SK-N-SH treated with all-trans-retinoic acid at 6 μM for 48 hours (cell line): ENCODE results near the gene RNPEPL1.
"Not testable (repeated sequence)": the region's sequence is repeated elsewhere in the genome, so short reads cannot be mapped to it uniquely, and the experiment has no call there.

Experiments
- ATAC-seq: fragments of 200-7000 bp; cut with Tn5 transposase; 3 replicates; pipeline ENCODE4 v1.9.1; 2020; ENCODE audit warnings: mild to moderate bottlenecking, moderate library complexity
- ARNTL ChIP-seq: fragments of 450-650 bp; formaldehyde crosslinking; IDR thresholded peaks from 2 replicates; pipeline ENCODE4 v1.5.0; 2020; ENCODE audit warnings: low read depth, mild to moderate bottlenecking, moderate library complexity, borderline replicate concordance
- BACH2 ChIP-seq: fragments of 250-450 bp; sonication (Bioruptor Pico); IDR thresholded peaks from 2 replicates; pipeline ENCODE4 v1.9.0; 2021; ENCODE audit warnings: mild to moderate bottlenecking, borderline replicate concordance
- CSDC2 ChIP-seq: fragments of 250-450 bp; sonication (Bioruptor Pico); IDR thresholded peaks from 2 replicates; pipeline ENCODE4 v1.5.0; 2020; ENCODE audit warnings: mild to moderate bottlenecking, moderate library complexity
- ESRRG ChIP-seq: fragments of 250-450 bp; sonication (Bioruptor Pico); IDR thresholded peaks from 2 replicates; pipeline ENCODE4 v1.6.1; 2021; ENCODE audit warnings: mild to moderate bottlenecking
- GLIS3 ChIP-seq: fragments of 250-450 bp; sonication (Bioruptor Pico); IDR thresholded peaks from 2 replicates; pipeline ENCODE4 v1.5.0; 2020; ENCODE audit warnings: mild to moderate bottlenecking, moderate library complexity
- ISL1 ChIP-seq: fragments of 250-450 bp; sonication (Bioruptor Pico); IDR thresholded peaks from 2 replicates; pipeline ENCODE4 v2.1.2; 2022; ENCODE audit warnings: mild to moderate bottlenecking, moderate library complexity
- PPARA ChIP-seq: fragments of 250-450 bp; sonication (Bioruptor Pico); IDR thresholded peaks from 2 replicates; pipeline ENCODE4 v1.5.0; 2020; ENCODE audit warnings: mild to moderate bottlenecking, borderline replicate concordance
- RARB ChIP-seq: fragments of 250-450 bp; sonication (Bioruptor Pico); IDR thresholded peaks from 2 replicates; pipeline ENCODE4 v1.8.0; 2021; ENCODE audit warnings: mild to moderate bottlenecking, moderate library complexity
- SNAI2 ChIP-seq: fragments of 250-450 bp; sonication (Bioruptor Pico); IDR thresholded peaks from 2 replicates; pipeline ENCODE4 v1.5.0; 2020; ENCODE audit warnings: mild to moderate bottlenecking, moderate library complexity
- TCF4 ChIP-seq: fragments of 250-450 bp; sonication (Bioruptor Pico); IDR thresholded peaks from 2 replicates; pipeline ENCODE4 v1.8.0; 2021; ENCODE audit warnings: mild to moderate bottlenecking, moderate library complexity, borderline replicate concordance
- TOX ChIP-seq: fragments of 250-450 bp; sonication (Bioruptor Pico); IDR thresholded peaks from 2 replicates; pipeline ENCODE4 v1.8.0; 2021; ENCODE audit warnings: mild to moderate bottlenecking, moderate library complexity, borderline replicate concordance
- ZC3H10 ChIP-seq: fragments of 250-450 bp; sonication (Bioruptor Pico); IDR thresholded peaks from 2 replicates; pipeline ENCODE4 v1.5.1; 2021; ENCODE audit warnings: mild to moderate bottlenecking, moderate library complexity
- ZFP3 ChIP-seq: fragments of 250-450 bp; sonication (Bioruptor Pico); IDR thresholded peaks from 2 replicates; pipeline ENCODE4 v1.5.0; 2020; ENCODE audit warnings: mild to moderate bottlenecking, moderate library complexity
- ZFP30 ChIP-seq: fragments of 450-650 bp; formaldehyde crosslinking; IDR thresholded peaks from 2 replicates; pipeline ENCODE4 v1.5.0; 2022; ENCODE audit warnings: mild to moderate bottlenecking, moderate library complexity
- ZNF565 ChIP-seq: fragments of 450-650 bp; formaldehyde crosslinking; conservative IDR thresholded peaks from 2 replicates; pipeline ENCODE4 v1.5.0; 2020; ENCODE audit warnings: low read depth, mild to moderate bottlenecking, moderate library complexity
- ZNF70 ChIP-seq: fragments of 450-650 bp; formaldehyde crosslinking; IDR thresholded peaks from 2 replicates; pipeline ENCODE4 v1.5.0; 2020; ENCODE audit warnings: mild to moderate bottlenecking, moderate library complexity
- ZNF8 ChIP-seq: fragments of 450-650 bp; formaldehyde crosslinking; IDR thresholded peaks from 2 replicates; pipeline ENCODE4 v1.5.0; 2020; ENCODE audit warnings: mild to moderate bottlenecking, moderate library complexity
- TF ChIP-seq, protein P1 (sequence below): fragments of 250-450 bp; sonication (Bioruptor Pico); IDR thresholded peaks from 2 replicates; pipeline ENCODE4 v1.8.0; 2021; ENCODE audit warnings: low read depth, mild to moderate bottlenecking, moderate library complexity, borderline replicate concordance
- TF ChIP-seq, protein P2 (sequence below): fragments of 250-450 bp; sonication (Bioruptor Pico); IDR thresholded peaks from 2 replicates; pipeline ENCODE4 v1.5.1; 2021; ENCODE audit warnings: mild to moderate bottlenecking, moderate library complexity
- TF ChIP-seq, protein P3 (sequence below): fragments of 250-450 bp; sonication (Bioruptor Pico); IDR thresholded peaks from 2 replicates; pipeline ENCODE4 v1.5.1; 2020; ENCODE audit warnings: low read depth, mild to moderate bottlenecking, moderate library complexity
- TF ChIP-seq, protein P4 (sequence below): fragments of 250-450 bp; sonication (Bioruptor Pico); IDR thresholded peaks from 2 replicates; pipeline ENCODE4 v1.8.0; 2020; ENCODE audit warnings: mild to moderate bottlenecking, moderate library complexity, borderline replicate concordance

The RNPEPL1 gene

DNA sequence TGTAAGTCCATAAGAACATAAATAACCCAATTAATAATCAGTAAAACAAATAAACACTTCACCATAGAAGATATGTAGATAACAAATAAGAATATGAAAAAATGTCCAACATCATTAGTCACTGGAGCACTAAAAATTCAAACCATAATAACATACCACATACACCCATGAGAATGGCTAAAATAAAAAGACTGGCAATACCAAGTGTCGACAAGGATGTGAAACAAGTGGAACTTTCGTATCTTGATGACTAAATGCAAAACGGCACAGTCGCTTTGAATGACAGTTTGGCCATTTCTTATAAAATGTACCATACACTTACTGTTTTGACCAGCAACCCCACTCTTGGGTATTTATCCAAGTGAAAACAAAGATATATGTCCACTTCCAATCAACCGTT lies 37.2 kb upstream of the RNPEPL1 start:
- ATAC-seq = no peak
- TF ChIP-seq ZC3H10 (CRISPR knock-in tag) = no peak
- no peak for TF ChIP-seq GLIS3 (CRISPR knock-in tag)
- TF ChIP-seq TOX = no peak
- TF ChIP-seq RARB = no peak
- TF ChIP-seq BACH2 (CRISPR knock-in tag) = no peak
- TF ChIP-seq, protein P1, sequence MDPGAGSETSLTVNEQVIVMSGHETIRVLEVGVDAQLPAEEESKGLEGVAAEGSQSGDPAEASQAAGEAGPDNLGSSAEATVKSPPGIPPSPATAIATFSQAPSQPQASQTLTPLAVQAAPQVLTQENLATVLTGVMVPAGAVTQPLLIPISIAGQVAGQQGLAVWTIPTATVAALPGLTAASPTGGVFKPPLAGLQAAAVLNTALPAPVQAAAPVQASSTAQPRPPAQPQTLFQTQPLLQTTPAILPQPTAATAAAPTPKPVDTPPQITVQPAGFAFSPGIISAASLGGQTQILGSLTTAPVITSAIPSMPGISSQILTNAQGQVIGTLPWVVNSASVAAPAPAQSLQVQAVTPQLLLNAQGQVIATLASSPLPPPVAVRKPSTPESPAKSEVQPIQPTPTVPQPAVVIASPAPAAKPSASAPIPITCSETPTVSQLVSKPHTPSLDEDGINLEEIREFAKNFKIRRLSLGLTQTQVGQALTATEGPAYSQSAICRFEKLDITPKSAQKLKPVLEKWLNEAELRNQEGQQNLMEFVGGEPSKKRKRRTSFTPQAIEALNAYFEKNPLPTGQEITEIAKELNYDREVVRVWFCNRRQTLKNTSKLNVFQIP (CRISPR knock-in tag) = no peak
- TF ChIP-seq, protein P2, sequence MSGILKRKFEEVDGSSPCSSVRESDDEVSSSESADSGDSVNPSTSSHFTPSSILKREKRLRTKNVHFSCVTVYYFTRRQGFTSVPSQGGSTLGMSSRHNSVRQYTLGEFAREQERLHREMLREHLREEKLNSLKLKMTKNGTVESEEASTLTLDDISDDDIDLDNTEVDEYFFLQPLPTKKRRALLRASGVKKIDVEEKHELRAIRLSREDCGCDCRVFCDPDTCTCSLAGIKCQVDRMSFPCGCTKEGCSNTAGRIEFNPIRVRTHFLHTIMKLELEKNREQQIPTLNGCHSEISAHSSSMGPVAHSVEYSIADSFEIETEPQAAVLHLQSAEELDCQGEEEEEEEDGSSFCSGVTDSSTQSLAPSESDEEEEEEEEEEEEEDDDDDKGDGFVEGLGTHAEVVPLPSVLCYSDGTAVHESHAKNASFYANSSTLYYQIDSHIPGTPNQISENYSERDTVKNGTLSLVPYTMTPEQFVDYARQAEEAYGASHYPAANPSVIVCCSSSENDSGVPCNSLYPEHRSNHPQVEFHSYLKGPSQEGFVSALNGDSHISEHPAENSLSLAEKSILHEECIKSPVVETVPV (CRISPR knock-in tag) = no peak
- TF ChIP-seq ZNF8 (CRISPR knock-in tag) = no peak
- no peak for TF ChIP-seq ISL1 (CRISPR knock-in tag)
- TF ChIP-seq ZFP30 (CRISPR knock-in tag) = no peak
- no peak for TF ChIP-seq ZFP3 (CRISPR knock-in tag)
- no peak for TF ChIP-seq ARNTL (CRISPR knock-in tag)
- TF ChIP-seq, protein P3, sequence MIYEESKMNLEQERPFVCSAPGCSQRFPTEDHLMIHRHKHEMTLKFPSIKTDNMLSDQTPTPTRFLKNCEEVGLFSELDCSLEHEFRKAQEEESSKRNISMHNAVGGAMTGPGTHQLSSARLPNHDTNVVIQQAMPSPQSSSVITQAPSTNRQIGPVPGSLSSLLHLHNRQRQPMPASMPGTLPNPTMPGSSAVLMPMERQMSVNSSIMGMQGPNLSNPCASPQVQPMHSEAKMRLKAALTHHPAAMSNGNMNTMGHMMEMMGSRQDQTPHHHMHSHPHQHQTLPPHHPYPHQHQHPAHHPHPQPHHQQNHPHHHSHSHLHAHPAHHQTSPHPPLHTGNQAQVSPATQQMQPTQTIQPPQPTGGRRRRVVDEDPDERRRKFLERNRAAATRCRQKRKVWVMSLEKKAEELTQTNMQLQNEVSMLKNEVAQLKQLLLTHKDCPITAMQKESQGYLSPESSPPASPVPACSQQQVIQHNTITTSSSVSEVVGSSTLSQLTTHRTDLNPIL (CRISPR knock-in tag) = no peak

DNA sequence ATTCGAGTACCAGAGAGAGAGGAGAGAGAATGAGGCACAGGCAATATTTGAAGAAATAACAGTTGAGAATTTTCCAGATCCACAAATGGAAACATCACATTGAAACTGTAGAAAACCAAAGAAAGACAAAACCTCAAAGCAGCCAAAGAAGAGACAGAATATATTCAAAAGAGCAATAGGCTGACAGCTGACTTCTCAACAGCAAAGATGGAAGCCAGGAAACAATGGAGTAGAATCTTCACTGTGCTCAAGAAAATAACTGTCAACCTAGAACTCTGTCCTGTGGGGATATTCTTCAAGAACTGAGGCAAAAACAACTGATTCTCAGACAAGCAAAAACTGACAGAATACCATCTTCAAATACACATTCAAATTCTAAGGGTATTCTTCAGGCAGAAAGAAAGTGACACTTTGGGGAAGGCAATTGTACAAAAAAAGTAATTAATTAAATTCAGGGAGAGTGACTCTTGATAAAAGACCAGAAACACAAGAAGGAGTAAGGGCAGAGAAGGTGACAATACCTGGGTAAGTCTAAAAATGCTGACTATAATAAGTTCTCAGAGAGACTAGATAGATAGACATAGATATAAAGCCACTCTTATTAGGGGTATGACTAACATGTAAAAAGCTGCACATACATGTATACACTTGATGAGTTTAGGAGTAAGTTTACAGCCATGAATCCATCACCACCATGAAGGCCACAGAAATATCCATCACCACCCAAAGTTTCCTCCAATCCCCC lies 36.1 kb upstream of the RNPEPL1 start:
- ATAC-seq = no peak
- TF ChIP-seq ZNF565 (CRISPR knock-in tag) (no peak), ZNF8 (CRISPR knock-in tag) (no peak), GLIS3 (CRISPR knock-in tag) (no peak), ARNTL (CRISPR knock-in tag) (no peak), ESRRG (CRISPR knock-in tag) (no peak), ZNF70 (CRISPR knock-in tag) (no peak), BACH2 (CRISPR knock-in tag) (no peak)
- TF ChIP-seq, protein P2 (CRISPR knock-in tag) = no peak
- TF ChIP-seq, protein P3 (CRISPR knock-in tag) = no peak

DNA sequence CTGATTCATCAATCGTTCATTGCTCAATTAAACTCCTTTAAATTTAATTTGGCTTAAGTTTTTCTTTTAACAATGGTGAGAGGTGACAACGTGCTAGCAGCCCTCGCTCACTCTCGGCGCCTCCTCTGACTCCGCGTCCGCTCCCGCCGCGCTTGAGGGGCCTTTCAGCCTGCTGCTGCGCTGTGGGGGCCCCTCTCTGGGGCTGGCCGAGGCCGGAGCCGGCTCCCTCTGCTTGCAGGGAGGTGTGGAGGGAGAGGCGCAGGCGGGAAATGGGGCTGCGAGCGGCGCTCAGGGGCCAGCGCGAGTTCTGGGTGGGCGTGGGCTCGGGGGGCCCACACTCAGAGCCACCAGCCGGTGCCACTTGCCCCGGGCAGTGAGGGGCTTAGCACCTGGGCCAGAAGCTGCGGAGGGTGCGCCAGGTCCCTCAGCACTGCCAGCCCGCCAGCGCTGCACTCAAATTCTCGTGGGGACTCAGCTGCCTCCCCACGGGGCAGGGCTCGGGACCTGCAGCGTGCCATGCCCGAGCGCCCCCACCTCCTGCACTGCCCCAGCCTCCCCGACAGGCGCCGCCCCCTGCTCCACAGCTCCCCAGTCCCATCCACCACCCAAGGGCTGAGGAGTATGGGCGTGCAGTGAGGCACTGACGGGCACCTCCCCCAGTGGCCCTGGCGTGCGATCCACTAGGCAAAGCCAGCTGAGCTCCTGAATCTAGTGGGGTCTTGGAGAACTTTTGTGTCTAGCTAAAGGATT lies 30.1 kb upstream of the RNPEPL1 start:
- TF ChIP-seq PPARA (CRISPR knock-in tag) (no peak), ZFP3 (CRISPR knock-in tag) (no peak), CSDC2 (CRISPR knock-in tag) (no peak), ESRRG (CRISPR knock-in tag) (no peak), ISL1 (CRISPR knock-in tag) (no peak), SNAI2 (no peak), TCF4 (CRISPR knock-in tag) (no peak), GLIS3 (CRISPR knock-in tag) (no peak), ARNTL (CRISPR knock-in tag) (no peak), ZFP30 (CRISPR knock-in tag) (no peak), BACH2 (CRISPR knock-in tag) (no peak)
- TF ChIP-seq, protein P4, sequence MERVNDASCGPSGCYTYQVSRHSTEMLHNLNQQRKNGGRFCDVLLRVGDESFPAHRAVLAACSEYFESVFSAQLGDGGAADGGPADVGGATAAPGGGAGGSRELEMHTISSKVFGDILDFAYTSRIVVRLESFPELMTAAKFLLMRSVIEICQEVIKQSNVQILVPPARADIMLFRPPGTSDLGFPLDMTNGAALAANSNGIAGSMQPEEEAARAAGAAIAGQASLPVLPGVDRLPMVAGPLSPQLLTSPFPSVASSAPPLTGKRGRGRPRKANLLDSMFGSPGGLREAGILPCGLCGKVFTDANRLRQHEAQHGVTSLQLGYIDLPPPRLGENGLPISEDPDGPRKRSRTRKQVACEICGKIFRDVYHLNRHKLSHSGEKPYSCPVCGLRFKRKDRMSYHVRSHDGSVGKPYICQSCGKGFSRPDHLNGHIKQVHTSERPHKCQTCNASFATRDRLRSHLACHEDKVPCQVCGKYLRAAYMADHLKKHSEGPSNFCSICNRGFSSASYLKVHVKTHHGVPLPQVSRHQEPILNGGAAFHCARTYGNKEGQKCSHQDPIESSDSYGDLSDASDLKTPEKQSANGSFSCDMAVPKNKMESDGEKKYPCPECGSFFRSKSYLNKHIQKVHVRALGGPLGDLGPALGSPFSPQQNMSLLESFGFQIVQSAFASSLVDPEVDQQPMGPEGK (CRISPR knock-in tag) = no peak
- TF ChIP-seq, protein P3 (CRISPR knock-in tag) = no peak
- TF ChIP-seq, protein P2 (CRISPR knock-in tag) = no peak
- no peak for ATAC-seq

DNA sequence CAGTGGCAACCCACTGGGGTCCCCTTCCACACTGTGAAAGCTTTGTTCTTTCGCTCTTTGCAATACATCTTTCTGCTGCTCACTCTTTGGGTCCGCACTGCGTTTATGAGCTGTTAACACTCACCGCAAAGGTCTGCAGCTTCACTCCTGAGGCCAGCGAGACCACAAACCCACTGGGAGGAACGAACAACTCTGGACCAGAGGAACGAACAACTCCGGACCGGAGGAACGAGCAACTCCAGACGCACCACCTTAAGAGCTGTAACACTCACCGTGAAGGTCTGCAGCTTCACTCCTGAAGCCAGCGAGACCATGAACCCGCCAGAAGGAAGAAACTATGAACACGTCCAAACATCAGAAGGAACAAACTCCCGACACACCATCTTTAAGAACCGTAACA lies 29.2 kb upstream of the RNPEPL1 start:
- not testable (repeated sequence) for ATAC-seq
